B cell (primary cell): Measurements from ENCODE around the gene TRIM25. TPM values are rescaled to one million over a fixed set of nuclear protein-coding genes. Genes with fewer than 3 reads are reported as not detected.

ENCODE experiments used
- ATAC-seq: fragments of 200-7000 bp; cut with Tn5 transposase; one replicate; pipeline ENCODE4 v1.10.0; 2021; ENCODE audit warnings: low read depth, mild to moderate bottlenecking, moderate number of reproducible peaks, moderate library complexity
- CTCF ChIA-PET: fragments of 350-600 bp; sonication (Branson Sonifier 250); formaldehyde crosslinking; loops from one replicate; lab custom pipeline; 2021; ENCODE audit warnings: antibody characterized with exemption, inconsistent platforms; lab: Charles Lee
- POLR2A ChIA-PET: fragments of 350-600 bp; sonication (Branson Sonifier 250); formaldehyde crosslinking; loops from one replicate; lab custom pipeline; 2021; ENCODE audit warnings: antibody characterized with exemption; lab: Charles Lee
- DNase-seq: peaks from one replicate; pipeline ENCODE4 v3.0.0; 2013
- H2AFZ ChIP-seq: 2 replicates; pipeline ENCODE4 v1.6.1; 2012; ENCODE audit warnings: mild to moderate bottlenecking, low read depth, low read length; ENCODE audit not compliant: insufficient read depth, poor library complexity, severe bottlenecking
- H3K27ac ChIP-seq, 2 donors: 1 replicate in 1 of 2; 2 replicates in 1 of 2; pipeline ENCODE4 v1.5.1; 2012 to 2013; ENCODE audit warnings: low read length in 2 of 2, mild to moderate bottlenecking in 2 of 2, moderate library complexity in 1 of 2
- H3K27me3 ChIP-seq, 4 experiments: fragments of 200-600 bp in 1 of 4; sonication (generic) in 1 of 4; replicated peaks in 1 of 4; 1 replicate in 2 of 4; 2 replicates in 2 of 4; pipeline versions ENCODE4 v1.6.1 to v1.7.0; 2013 to 2016; ENCODE audit warnings: low read length in 3 of 4, mild to moderate bottlenecking in 2 of 4, mixed read lengths in 1 of 4, moderate library complexity in 1 of 4; ENCODE audit not compliant: insufficient read depth in 4 of 4, control insufficient read depth in 3 of 4; ENCODE audit errors: control extremely low read depth in 1 of 4
- H3K36me3 ChIP-seq, 2 experiments: replicated peaks in 1 of 2; 1 replicate in 1 of 2; 2 replicates in 1 of 2; pipeline versions ENCODE4 v1.6.1 to v1.7.1; 2013; ENCODE audit warnings: low read length in 1 of 2; ENCODE audit not compliant: insufficient read depth in 2 of 2, control insufficient read depth in 1 of 2; ENCODE audit errors: control extremely low read depth in 1 of 2, extremely low read depth in 1 of 2
- H3K4me1 ChIP-seq, 2 donors: fragments of 200-600 bp in 1 of 2; sonication (generic) in 1 of 2; 1 replicate in 1 of 2; 2 replicates in 1 of 2; pipeline versions ENCODE4 v1.5.1 to v1.6.1; 2013 to 2017; ENCODE audit warnings: low read length in 2 of 2; ENCODE audit not compliant: control insufficient read depth in 2 of 2, insufficient read depth in 2 of 2
- H3K4me2 ChIP-seq: replicated peaks from 2 replicates; pipeline ENCODE3; 2012; ENCODE audit warnings: mild to moderate bottlenecking, low read depth, low read length; ENCODE audit not compliant: poor library complexity, severe bottlenecking
- H3K4me3 ChIP-seq, 5 experiments: fragments of 200-600 bp in 1 of 5; sonication (generic) in 1 of 5; 1 replicate in 3 of 5; 2 replicates in 2 of 5; pipeline versions ENCODE4 v1.5.1 to v1.7.0; 2011 to 2016; ENCODE audit warnings: low read length in 4 of 5, mild to moderate bottlenecking in 4 of 5, low read depth in 2 of 5, control low read depth in 1 of 5, moderate library complexity in 1 of 5; ENCODE audit not compliant: insufficient read depth in 1 of 5; ENCODE audit errors: control extremely low read depth in 1 of 5, extremely low read depth in 1 of 5
- H3K79me2 ChIP-seq: fragments of 200-600 bp; sonication (generic); one replicate; pipeline ENCODE4 v1.6.0; 2016; ENCODE audit warnings: low read length; ENCODE audit not compliant: control insufficient read depth, insufficient read depth
- H3K9ac ChIP-seq: fragments of 200-600 bp; sonication (generic); 2 replicates; pipeline ENCODE4 v1.6.1; 2017; ENCODE audit warnings: mild to moderate bottlenecking, low read length, moderate library complexity
- H3K9me3 ChIP-seq, 3 donors: one replicate each; pipeline versions ENCODE4 v1.6.1 to v1.7.1; 2013; ENCODE audit warnings: low read length in 2 of 3; ENCODE audit not compliant: control insufficient read depth in 2 of 3, insufficient read depth in 1 of 3; ENCODE audit errors: control extremely low read depth in 1 of 3
- H4K20me1 ChIP-seq: 2 replicates; pipeline ENCODE4 v1.6.0; 2012; ENCODE audit warnings: mild to moderate bottlenecking, low read length; ENCODE audit not compliant: insufficient read depth, control insufficient read depth, poor library complexity, severe bottlenecking
- H3K27ac Mint-ChIP-seq: one replicate; pipeline ENCODE4 v1.8.0; 2021; ENCODE audit warnings: mixed read lengths
- H3K27me3 Mint-ChIP-seq: one replicate; pipeline ENCODE4 v1.8.0; 2021; ENCODE audit warnings: mixed read lengths
- H3K4me1 Mint-ChIP-seq: one replicate; pipeline ENCODE4 v1.8.0; 2021; ENCODE audit warnings: mixed read lengths
- H3K4me3 Mint-ChIP-seq: one replicate; pipeline ENCODE4 v1.8.0; 2021; ENCODE audit warnings: mixed read lengths
- H3K9me3 Mint-ChIP-seq: one replicate; pipeline ENCODE4 v1.8.0; 2022; ENCODE audit warnings: mixed read lengths; ENCODE audit not compliant: insufficient read depth
- EZH2 ChIP-seq: IDR thresholded peaks from 2 replicates; pipeline ENCODE4 v1.6.1; 2012; ENCODE audit warnings: borderline replicate concordance, low read depth, mild to moderate bottlenecking, moderate library complexity, low read length; ENCODE audit not compliant: insufficient read depth, poor library complexity, severe bottlenecking
- WGBS: methylation state at CpG from one replicate; pipeline ENCODE4 v1.1.5; 2013; ENCODE audit warnings: missing lambda C conversion rate; ENCODE audit not compliant: insufficient coverage; 5-methylcytosine and 5-hydroxymethylcytosine counted together
- intact Hi-C: fragments of 100-400 bp; cut with micrococcal nuclease; formaldehyde crosslinking; loops from one replicate; pipeline ENCODE4 v1.10.0; 2022
- polyA plus RNA-seq: library from polyadenylated mRNA; depleted of rRNA; stranded (reverse); fragments of >200 nt; gene quantifications from 2 replicates; pipeline ENCODE4 v1.2.3, GENCODE V29; 2012
- total RNA-seq, 2 donors: library from RNA; stranded (reverse); fragments of 120-200 nt in 1 of 2; gene quantifications; 1 replicate in 1 of 2; 2 replicates in 1 of 2; pipeline versions ENCODE4 v1.2.3 to v1.2.4, GENCODE V29; 2013 to 2022
- TF ChIP-seq, protein P1 (sequence below): fragments of 200-600 bp; IDR thresholded peaks from one replicate; pipeline ENCODE4 v1.8.0; 2022; ENCODE audit warnings: antibody characterized with exemption, mild to moderate bottlenecking

The TRIM25 gene
- total and polyA plus RNA-seq, 2 donors (not counting 1 experiment from before 2014, with no cell fraction given) = 38.5 to 92.4 TPM

DNA sequence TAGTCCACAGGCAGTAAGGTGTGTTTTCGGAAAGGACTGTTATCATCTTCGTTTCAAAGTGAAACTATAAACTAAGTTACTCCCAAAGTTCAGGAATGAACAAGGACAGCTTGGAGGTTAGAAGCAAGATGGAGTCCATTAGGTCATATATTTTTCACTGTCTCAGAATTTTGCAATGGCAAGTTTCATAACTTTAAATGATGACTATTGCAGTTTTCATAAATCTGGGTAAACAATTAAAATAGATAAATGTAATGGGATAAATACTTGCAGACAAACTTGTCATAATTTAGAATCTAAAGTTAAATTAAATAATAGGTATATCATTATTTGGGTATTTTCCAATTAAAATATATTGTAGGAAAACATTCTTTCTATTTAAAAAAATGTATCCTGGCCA lies 14.7 kb upstream of the TRIM25 start:
- no peak overlapping the region for H3K4me3 Mint-ChIP-seq
- Histone ChIP-seq H3K27ac (no peak overlapping the region), H3K4me3 (no peak overlapping the region), H3K27me3 (no peaks in the 10 kb centered on the region), H3K4me1 (no peaks in the 10 kb centered on the region), H3K4me2 (no peak overlapping the region), H3K79me2 (no peaks in the 10 kb centered on the region), H3K9me3 (peaks cover 0 to 11% (median 10%) of the 10 kb centered on the region in 3 donors), H4K20me1 (no peaks in the 10 kb centered on the region), H3K9ac (no peak overlapping the region), H2AFZ (no peak overlapping the region), H3K36me3 (no peaks in the 10 kb centered on the region)
- CTCF ChIA-PET = interaction anchor here (1.4 kb wide), 1 partner anchor 108 kb away, joined by 3 read pairs; no protein-coding TSS in a partner anchor
- POLR2A ChIA-PET = no interaction called here
- H3K27ac Mint-ChIP-seq = no peak overlapping the region
- no peaks in the 10 kb centered on the region for H3K4me1 Mint-ChIP-seq
- H3K9me3 Mint-ChIP-seq = peaks cover 4% of the 10 kb centered on the region
- intact Hi-C loops = no loop called here
- ATAC-seq = no peak
- DNase-seq = no peak
- TF ChIP-seq, protein P1, sequence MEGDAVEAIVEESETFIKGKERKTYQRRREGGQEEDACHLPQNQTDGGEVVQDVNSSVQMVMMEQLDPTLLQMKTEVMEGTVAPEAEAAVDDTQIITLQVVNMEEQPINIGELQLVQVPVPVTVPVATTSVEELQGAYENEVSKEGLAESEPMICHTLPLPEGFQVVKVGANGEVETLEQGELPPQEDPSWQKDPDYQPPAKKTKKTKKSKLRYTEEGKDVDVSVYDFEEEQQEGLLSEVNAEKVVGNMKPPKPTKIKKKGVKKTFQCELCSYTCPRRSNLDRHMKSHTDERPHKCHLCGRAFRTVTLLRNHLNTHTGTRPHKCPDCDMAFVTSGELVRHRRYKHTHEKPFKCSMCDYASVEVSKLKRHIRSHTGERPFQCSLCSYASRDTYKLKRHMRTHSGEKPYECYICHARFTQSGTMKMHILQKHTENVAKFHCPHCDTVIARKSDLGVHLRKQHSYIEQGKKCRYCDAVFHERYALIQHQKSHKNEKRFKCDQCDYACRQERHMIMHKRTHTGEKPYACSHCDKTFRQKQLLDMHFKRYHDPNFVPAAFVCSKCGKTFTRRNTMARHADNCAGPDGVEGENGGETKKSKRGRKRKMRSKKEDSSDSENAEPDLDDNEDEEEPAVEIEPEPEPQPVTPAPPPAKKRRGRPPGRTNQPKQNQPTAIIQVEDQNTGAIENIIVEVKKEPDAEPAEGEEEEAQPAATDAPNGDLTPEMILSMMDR = no peak
- TF ChIP-seq EZH2 = no peak
- H3K27me3 Mint-ChIP-seq = no peaks in the 10 kb centered on the region
- WGBS = 60% methylated on average over 1 of the region's 2 CpGs

DNA sequence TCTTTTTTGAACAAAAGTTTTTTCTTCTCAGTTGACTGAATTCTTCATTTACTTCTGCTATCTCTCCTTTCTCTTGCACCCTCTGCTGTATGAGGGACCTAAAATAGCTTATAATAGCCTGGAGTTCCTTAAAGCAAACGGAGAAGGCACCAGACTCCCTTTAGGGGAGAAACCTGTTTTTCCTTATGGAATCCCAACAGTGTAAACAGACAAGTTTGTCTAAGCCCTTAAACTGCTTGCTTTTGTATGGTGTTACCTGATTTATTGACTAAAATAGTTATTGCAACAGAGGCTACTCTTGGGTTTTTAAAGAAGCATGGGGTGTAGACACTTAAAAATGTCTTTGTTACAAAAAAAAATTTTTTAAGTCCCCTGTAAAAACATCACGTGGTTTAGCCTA lies 12.9 kb upstream of the TRIM25 start:
- no peaks in the 10 kb centered on the region for H3K27me3 Mint-ChIP-seq
- H4K20me1 ChIP-seq = no peaks in the 10 kb centered on the region
- intact Hi-C loops = no loop called here
- no peak overlapping the region for H2AFZ ChIP-seq
- H3K27me3 ChIP-seq = no peaks in the 10 kb centered on the region
- peaks cover 4% of the 10 kb centered on the region for H3K9me3 Mint-ChIP-seq
- H3K9me3 ChIP-seq = peaks cover 0 to 10% (median 6%) of the 10 kb centered on the region in 3 donors
- WGBS = 73% methylated on average over 2 of the region's 2 CpGs
- H3K9ac ChIP-seq = no peak overlapping the region
- no peak overlapping the region for H3K4me3 ChIP-seq
- H3K79me2 ChIP-seq = no peaks in the 10 kb centered on the region
- H3K4me3 Mint-ChIP-seq = no peak overlapping the region
- H3K4me1 ChIP-seq = no peaks in the 10 kb centered on the region
- H3K4me2 ChIP-seq = no peak overlapping the region
- H3K27ac Mint-ChIP-seq = no peak overlapping the region
- ATAC-seq (no peak), DNase-seq (no peak)
- ChIA-PET POLR2A (no interaction called here), CTCF (interaction anchor here (0.6 to 1.3 kb wide), 4 partner anchors 9 to 142 kb away, joined by 3 to 4 read pairs (median 3); no protein-coding TSS in a partner anchor)
- TF ChIP-seq EZH2 = no peak
- TF ChIP-seq, protein P1 = no peak
- no peak overlapping the region for H3K27ac ChIP-seq
- no peaks in the 10 kb centered on the region for H3K36me3 ChIP-seq
- H3K4me1 Mint-ChIP-seq = no peaks in the 10 kb centered on the region
